GM18520 (cell line): ENCODE results near the gene SLC35F2.
"Not testable (repeated sequence)": the region's sequence is repeated elsewhere in the genome, so short reads cannot be mapped to it uniquely, and the experiment has no call there.

ENCODE experiments used
- ATAC-seq: cut with Tn5 transposase; IDR thresholded peaks from one replicate; pipeline ENCODE4 v1.9.1; 2021; ENCODE audit not compliant: unreplicated experiment

Gene SLC35F2, protein sequence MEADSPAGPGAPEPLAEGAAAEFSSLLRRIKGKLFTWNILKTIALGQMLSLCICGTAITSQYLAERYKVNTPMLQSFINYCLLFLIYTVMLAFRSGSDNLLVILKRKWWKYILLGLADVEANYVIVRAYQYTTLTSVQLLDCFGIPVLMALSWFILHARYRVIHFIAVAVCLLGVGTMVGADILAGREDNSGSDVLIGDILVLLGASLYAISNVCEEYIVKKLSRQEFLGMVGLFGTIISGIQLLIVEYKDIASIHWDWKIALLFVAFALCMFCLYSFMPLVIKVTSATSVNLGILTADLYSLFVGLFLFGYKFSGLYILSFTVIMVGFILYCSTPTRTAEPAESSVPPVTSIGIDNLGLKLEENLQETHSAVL

DNA sequence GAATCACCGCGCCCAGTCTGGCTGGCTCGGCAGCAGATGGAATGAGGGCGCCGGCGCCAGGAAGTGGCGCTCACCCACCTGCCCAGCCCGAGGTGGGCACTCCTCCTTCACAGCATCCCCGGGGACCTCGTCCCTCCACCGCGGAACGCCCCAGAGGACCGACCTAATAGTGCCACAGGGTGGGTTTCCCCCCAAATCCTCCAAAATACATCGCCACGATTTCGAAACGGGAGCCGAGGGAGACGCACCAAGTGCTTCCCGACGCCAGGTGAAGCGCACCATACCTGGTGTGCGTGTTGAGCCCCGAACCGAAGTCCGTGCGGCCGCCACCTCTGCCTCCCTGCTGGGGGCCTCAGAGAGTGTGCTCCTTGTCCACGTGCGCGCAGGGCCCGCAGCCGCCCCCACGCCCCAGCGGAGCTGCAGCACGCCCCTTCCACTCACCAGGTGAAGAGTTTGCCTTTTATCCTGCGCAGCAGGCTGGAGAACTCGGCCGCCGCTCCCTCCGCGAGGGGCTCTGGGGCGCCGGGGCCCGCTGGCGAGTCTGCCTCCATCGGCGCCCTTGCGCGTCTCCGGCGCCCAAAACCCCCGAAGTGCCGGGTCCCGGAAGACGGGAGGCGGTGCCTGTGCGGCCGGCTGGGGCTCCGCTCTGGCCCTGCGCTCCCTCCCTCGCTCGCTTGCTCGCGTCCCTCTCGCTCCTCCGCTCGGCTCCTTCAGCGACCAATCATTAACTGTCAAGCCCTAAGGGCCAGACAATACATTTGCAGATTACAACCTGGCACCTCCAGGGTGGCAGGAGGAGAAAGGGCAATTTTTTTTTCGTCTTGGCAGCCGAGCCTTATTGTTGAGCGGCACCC, at the start of gene SLC35F2:
Gene SLC35F2, minus strand, starts transcription at position 571 of the 854 bp plus-strand sequence. Its CDS starts 20 bp downstream, at position 551.
- ATAC-seq, result peak; percentile 96

DNA sequence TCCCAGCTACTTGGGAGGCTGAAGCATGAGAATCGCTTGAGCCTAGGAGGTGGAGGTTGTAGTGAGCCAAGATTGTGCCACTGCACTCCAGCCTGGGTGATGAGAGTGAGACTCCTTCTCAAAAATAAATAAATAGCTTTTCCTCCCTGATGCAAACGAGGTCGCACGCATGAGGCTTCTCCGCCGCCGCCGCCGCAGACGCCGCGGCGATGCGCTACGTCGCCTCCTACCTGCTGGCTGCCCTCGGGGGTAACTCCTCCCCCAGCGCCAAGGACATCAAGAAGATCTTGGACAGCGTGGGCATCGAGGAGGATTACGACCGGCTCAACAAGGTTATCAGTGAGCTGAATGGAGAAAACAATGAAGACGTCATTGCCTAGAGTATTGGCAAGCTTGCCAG, 49.6 kb upstream of the SLC35F2 start:
- no peak for ATAC-seq

DNA sequence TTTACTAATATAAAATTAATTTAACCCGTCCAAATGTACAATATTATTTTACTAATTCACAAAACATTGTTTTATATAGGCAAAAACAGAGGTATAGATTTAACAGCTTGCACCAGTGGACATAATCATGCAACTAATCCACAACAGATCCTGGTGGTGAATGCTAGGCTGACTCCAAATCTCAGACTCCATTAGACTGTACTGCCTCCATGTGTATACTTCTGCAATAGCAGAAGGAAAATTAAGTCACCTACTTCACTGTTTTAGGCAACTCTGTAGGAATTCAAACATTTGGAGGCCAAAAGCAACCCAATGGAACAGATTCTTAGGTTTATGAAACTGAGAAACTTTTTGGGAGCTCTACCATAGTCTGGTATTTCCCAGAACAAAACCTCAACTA, 39.7 kb upstream of the SLC35F2 start:
- no peak for ATAC-seq

DNA sequence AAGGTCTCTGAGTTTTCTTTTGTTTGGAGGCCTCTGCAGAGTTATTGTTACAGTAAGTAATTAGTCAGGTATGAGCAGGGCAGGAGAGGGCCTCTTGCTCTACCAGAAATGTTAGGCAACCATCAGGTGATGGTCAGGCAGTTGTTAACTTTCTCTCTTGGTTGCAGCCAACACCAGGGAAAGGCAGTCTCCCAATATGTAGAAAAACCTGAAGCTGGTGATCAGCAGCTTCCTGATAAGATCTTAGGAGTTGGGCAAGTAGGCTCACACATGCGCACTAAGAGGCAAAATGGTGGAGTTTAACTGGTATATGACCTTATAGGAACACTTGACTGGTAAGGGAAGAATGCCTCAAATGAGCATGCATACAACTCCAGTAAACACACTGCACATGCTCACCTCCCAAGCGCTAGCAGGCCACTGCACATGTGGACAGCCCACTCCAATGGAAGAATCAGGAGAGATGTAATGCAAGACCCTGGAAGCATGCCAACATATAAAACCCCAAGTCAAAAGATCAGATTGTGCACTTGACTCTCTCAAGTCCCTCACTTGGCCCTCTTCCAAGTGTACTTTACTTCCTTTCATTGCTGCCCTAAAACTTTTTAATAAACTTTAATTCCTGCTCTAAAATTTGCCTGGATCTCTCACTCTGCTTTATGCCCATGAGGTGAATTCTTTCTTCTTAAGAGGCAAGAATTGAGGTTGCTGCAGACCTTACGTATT, 23.7 kb upstream of the SLC35F2 start:
- no peak for ATAC-seq

DNA sequence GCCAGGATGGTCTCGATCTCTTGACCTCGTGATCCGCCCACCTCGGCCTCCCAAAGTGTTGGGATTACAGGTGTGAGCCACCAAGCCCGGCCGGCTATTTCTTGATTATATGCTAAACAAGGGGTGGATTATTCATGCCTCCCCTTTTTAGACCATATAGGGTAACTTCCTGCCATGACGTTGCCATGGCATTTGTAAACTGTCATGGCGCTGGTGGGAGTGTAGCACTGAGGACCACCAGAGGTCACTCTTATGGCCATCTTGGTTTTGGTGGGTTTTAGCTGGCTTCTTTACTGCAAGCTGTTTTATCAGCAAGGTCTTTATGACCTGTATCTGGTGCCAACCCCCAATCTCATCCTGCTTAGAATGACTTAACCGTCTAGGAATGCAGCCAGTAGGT, 22.9 kb upstream of the SLC35F2 start:
- ATAC-seq, result not testable (repeated sequence)

DNA sequence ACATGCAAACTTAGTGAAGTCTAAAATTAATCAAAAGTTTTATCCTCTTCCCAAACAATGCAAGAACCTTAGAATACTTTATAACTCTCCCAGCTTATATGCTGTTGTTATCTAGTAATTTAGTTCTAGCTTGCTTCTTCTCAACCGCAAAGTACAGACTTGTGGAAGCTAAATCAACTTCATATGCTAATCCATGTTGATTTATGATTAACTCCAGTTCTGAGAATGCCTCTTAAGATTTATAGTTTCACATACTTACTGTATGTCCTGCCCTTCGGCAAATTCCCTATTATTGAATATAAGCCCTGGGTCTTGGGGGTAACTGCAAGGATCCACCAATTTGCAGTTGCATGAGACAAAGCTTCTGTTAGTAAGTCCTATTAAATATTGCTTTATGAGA, 17.6 kb upstream of the SLC35F2 start:
- ATAC-seq, result no peak

DNA sequence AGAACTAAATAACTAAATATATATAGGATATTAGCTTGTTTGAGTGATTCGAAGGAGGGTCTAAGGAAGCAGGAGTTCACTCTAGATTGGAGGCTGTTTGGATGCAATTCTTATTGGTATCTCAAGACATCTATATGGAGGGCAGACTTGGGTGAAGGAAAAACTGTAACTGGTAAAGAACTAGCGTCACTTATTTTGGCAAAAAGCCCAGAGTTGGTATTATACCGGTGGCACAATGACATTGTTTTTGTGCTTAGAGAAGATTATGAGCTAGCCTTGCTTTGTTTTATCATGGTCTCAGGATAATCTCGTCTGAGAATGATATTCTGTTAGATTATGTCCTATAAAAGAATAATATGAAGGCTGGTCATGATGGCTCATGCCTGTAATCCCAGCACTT, 6.0 kb upstream of the SLC35F2 start:
- ATAC-seq, result no peak

DNA sequence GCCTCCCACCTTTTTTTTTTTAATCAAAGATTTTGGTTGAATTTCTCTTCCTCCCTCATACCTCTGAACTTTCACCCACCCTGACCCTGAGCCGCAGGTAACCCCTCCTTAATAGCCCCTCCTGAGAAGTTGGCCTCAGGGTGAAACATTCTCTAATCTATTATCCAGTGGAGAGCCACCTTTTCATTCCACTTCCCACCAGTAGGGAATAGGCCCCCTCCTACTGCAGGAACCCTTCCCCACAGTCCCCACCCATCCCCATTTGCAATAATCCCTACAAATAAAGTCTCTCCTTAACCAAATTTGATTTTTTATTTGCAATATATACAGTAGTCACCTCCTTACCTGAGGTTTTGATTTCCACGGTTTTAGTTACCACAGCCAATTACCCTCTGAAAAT, 2.1 kb upstream of the SLC35F2 start:
- ATAC-seq, result no peak

DNA sequence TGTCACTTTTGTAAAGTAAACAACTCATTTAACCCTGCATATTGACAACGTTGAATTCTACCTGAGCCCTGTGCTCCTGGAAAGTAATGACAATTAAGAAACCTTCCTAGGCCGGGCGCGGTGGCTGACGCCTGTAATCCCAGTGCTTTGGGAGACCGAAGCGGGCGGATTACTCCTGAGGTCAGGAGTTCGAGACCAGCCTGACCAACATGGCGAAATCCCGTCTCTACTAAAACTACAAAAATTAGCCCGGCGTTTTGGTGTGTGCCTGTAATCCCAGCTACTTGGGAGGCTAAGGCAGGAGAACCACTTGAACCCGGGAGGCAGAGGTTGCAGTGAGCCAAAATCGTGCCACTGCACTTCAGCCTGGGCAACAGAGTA, 1.6 kb upstream of the SLC35F2 start:
- not testable (repeated sequence) for ATAC-seq

DNA sequence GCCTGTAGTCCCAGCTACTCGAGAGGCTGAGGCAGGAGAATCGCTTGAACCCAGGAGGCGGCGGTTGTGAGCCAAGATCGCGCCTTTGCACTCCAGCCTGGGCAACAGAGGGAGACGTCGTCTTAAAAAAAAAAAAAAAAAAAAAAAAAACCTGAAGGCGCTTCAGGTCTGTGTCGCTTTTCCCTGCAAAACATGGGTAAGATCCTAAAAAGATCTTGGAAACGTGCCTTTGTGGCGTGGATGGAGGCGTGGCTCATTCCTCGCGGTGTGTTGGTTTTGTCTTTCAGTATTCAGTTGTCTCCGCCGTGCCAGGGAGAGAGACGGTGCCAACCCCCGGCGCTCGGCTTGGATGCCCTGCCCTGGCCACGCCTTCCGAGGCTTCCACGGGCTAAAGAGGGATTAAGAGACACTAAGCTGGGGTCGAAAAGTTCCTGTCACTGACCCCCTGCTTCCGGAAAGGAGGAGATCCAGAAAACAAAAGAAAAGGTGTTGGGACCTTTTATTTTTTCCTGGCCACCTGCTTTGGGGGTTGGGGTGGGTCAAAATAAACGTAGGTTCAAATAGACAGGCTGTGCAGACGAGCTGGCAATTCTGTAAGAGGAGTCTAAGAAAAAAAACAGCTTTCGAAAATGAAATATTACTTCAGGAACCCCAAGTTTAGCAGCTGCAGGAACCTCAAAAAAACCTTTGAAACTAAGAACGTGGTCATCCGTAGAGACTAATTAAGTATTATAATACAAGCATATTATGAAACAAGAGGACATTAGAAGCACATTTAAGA, 1.1 kb upstream of the SLC35F2 start:
- ATAC-seq, result no peak

DNA sequence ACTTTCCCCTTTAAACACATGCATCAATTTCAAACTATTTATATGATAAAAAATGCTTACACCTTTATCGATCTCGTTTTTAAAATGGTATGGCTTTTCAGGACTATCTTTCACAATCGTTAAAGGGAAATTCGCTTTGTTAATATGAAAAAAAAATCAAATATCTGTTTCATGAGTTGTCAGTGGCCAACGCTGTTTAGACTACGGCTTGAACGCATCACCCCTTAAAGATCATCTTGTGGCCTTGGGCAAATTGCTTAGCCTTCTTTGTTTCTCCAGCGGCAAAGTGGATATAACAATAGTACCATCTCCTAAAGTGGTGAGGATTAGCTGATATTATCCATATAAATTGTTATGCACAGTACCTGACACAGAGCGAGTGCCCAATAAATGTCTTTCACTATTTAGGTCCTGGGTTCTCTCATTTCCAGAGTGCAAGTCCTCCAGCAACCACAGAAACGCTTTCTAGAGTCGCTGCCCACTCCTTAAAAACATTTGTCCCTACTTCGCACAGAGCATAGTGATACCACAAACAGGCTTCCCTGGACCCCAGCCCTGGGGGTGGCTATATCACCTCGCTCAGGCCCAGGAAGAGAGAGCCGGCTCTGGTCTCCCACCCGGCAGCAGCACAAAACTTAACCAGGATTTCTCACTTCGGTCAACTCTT, 904 bp downstream of the SLC35F2 start:
- ATAC-seq, result no peak

DNA sequence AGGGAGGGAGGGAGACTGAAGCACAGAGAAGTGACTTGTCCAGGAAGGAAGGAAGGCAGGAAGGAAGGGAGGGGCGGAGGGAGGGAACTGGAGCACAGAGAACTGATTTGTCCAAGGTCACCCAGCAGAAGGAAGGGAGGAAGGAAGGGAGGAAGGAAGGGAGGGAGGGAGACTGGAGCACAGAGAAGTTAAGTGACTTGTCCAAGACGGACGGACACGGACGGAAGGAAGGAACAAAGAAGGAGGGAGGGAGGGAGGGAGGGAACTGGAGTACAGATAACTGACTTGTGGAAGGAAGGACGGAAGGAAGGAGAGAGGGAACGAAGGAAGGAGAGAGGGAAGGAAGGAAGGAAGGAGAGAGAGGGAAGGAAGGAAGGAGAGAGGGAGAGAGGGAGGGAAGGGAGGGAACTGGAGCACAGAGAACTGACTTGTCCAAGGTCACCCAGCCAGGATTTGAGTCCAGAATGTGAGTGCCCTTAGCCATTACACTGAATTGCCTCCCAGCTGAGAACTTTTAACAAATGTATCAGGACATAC, 1.5 kb downstream of the SLC35F2 start:
- ATAC-seq, result no peak

DNA sequence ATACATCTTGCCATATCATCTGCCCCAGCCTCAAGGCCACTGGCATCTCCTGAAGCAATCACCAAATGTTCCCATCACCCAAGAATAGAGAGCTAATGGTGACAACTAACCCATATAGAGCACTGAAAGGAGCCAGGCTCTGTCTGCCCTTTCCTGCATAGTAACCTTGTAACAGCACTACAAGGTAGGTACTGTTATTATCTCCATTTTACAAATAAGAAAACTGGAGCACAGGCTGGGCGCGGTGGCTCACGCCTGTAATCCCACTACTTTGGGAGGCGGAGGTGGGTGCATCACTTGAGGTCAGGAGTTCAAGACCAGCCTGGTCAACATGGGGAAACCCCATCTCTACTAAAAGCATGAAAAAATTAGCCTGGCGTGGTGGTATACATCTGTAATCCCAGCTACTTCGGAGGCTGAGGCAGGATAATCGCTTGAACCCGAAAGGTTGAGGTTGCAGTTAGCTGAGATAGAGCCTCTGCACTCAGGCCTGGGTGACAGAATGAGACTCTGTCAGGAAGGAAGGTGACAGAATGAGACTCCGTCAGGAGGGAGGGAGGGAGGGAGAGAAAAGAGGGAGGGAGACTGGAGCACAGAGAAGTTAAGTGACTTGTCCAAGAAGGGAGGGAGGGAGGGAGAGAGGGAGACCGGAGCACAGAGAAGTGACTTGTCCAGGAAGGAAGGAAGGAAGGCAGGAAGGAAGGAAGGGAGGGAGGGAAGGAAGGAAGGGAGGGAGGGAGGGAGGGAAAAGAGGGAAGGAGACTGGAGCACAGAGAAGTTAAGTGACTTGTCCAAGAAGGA, 2.2 kb downstream of the SLC35F2 start:
- no peak for ATAC-seq

DNA sequence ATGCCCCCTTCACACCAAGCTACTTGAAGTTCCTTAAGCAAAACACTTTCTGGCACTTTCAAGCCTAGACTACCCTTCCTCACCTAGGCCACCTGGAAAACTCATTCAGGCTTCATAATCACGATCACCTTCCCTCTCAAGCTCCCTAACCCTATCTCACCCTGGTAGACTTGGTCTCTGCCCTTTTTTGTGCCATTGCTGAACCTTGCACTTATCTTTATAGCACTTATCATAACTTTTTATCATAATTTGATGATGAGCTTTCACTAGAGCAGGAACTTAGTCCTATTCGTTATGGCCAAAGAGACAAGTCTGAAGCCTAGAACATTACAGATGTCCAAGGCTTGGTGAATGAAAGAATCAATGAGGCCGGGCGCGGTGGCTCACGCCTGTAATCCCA, 5.5 kb downstream of the SLC35F2 start:
- no peak for ATAC-seq

DNA sequence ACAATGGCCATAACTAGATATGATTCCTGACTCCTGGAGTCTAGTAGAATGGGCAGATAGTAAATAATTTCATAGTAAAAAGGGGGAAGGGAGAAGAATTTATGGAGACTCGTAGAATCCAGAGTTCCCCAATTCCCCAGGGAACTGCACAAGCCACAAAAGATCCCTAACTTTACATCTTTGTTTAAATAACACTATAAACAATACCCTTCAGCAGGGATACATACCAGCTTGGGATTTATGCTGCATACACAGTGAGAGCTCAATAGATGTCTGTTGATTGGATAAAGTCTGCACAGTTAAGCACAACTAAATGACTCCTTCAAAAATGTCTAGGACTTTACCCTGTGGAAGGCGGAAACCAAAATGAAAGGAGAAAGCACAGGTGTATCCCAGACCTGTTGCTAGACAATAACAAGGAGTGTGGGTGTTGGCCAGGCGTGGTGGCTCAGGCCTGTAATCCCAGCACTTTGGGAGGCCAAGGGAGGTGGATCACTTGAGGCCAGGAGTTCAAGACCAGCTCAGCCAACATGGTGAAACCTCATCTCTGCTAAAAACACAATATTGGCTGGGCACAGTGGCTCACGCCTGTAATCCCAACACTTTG, 6.8 kb downstream of the SLC35F2 start:
- ATAC-seq, result no peak

DNA sequence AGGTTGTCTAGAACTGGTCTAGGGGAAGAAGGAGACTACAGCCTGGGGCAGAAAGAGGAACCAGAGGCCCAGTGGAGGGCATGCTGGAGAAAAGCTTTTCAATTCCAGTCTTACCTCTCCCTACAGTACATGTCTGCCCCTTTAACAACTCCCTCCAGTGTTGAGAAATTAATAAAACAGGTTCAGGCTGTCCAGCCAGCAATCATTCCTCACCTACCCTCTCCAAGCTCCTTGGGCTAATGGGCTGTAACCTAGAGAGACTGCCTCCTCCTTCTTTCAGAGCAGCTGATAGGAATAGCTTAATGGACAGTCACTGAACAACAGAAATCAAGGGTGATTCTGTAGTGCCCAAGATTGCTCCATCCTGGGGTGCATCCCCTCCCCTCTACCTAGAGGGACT, 8.8 kb downstream of the SLC35F2 start:
- ATAC-seq, result no peak

DNA sequence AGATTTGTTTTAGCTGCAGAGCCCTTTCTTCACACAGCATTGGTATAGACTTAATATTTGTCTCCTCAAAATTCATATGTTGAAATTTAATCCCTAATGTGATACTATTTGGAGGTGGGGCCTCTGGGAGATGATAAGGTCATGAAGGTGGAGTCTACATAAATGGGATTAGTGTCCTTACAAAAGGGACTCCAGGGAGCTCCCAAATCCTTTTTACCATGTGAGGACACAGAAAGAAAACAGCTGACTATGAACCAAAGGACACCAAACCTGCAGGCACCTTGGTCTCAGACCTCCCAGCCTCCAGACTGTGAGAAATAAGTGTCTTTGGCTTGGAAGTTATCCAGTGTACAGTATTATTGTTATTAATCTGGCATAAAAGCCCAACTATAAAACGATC, 10.2 kb downstream of the SLC35F2 start:
- ATAC-seq, result no peak

DNA sequence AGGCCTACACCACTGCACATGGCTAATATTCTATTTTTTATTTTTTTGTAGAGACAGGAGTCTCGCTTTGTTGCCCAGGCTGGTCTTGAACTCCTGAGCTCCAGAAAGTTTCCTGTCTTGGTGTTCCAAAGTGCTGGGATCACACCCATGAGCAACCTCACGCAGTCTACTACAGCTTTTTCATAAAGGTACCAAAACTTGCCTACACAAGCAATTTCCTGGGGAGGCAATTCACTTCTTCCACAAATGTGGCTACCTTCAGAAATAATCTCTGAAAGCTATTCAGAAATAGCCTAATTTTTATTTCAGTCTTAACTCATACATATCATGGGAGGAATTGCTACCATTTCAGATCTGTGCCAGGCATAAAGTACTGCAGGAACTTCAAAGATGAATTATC, 11.4 kb downstream of the SLC35F2 start:
- ATAC-seq, result no peak

DNA sequence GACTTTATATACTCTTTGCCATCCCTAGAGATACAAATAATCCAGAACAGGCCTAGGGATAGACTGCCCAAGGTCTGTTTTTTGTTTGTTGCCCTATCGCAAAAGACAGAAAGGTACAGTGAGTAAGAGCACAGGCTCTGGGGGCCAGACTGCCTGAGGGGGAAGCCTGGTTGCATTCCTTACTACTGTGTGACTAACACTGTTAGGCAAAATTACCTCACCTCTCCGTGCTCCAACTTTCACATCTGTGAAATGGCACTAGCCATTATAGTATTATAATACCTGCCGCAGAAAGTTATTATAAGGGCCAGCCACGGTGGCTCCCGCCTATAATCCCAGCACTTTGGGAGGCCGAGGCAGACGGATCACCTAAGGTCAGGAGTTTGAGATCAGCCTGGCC, 14.5 kb downstream of the SLC35F2 start:
- ATAC-seq, result no peak
